GM23248 (cell line): ENCODE results near the gene CSTA.

ENCODE experiments used
- EZH2 ChIP-seq: fragments of 200-600 bp; sonication (generic); IDR thresholded peaks from 2 replicates; pipeline ENCODE4 v1.6.1; 2018; ENCODE audit warnings: antibody characterized with exemption, mild to moderate bottlenecking; ENCODE audit not compliant: insufficient read depth, poor library complexity, severe bottlenecking
- EZH2phosphoT487 ChIP-seq: fragments of 200-600 bp; sonication (generic); IDR thresholded peaks from 2 replicates; pipeline ENCODE4 v1.6.1; 2018; ENCODE audit warnings: antibody characterized with exemption, moderate library complexity, mild to moderate bottlenecking, low read depth; ENCODE audit not compliant: insufficient read depth

GRCh38 chr3:122387709-122388108 lies 62.7 kb downstream of the CSTA start:
- TF ChIP-seq EZH2phosphoT487: no peak
- no peak for TF ChIP-seq EZH2
